Stimulated activated CD4-positive, alpha-beta T cell treated with anti-CD3 and anti-CD28 coated beads, Interleukin-15, amount 100 ng/mL, for 1 hour (primary cell): ENCODE data around the gene B4GALNT4.
"Not testable (repeated sequence)": the region's sequence is repeated elsewhere in the genome, so short reads cannot be mapped to it uniquely, and the experiment has no call there.

ENCODE experiments used
- DNase-seq, 2 donors: peaks; one replicate each; pipeline ENCODE4 v3.0.0-alpha.2; 2020; ENCODE audit warnings: low read depth in 1 of 2, low spot score in 1 of 2

B4GALNT4 gene

GRCh38 chr11:369336-370018 lies at the start of gene B4GALNT4:
TSS of gene B4GALNT4 (plus strand) at chr11:369499. CDS start at chr11:369804, 305 bp downstream.
- DNase-seq, result peak in 1 of 2 donors; percentile 22

- not testable (repeated sequence) for DNase-seq
Measured at GRCh38 chr11:319888-320273, 49.4 kb upstream of the B4GALNT4 start.

GRCh38 chr11:324156-324555 lies 45.1 kb upstream of the B4GALNT4 start:
- no peak for DNase-seq

- DNase-seq, result not testable (repeated sequence)
Measured at GRCh38 chr11:324593-325517, 44.4 kb upstream of the B4GALNT4 start.

- no peak for DNase-seq
Measured at GRCh38 chr11:325796-326591, 43.3 kb upstream of the B4GALNT4 start.

- no peak for DNase-seq
Measured at GRCh38 chr11:326592-326841, 42.8 kb upstream of the B4GALNT4 start.

GRCh38 chr11:326842-327580 lies 42.3 kb upstream of the B4GALNT4 start:
- no peak for DNase-seq

GRCh38 chr11:327581-327923 lies 41.7 kb upstream of the B4GALNT4 start:
- DNase-seq, result no peak

GRCh38 chr11:328012-328411 lies 41.3 kb upstream of the B4GALNT4 start:
- no peak for DNase-seq

- DNase-seq, result not testable (repeated sequence)
Measured at GRCh38 chr11:328516-329100, 40.7 kb upstream of the B4GALNT4 start.

- DNase-seq, result no peak
Measured at GRCh38 chr11:329886-330253, 39.4 kb upstream of the B4GALNT4 start.

- DNase-seq, result no peak
Measured at GRCh38 chr11:330307-330693, 39.0 kb upstream of the B4GALNT4 start.

GRCh38 chr11:330694-331357 lies 38.5 kb upstream of the B4GALNT4 start:
- no peak for DNase-seq

GRCh38 chr11:331358-332060 lies 37.8 kb upstream of the B4GALNT4 start:
- no peak for DNase-seq

- no peak for DNase-seq
Measured at GRCh38 chr11:332651-333480, 36.4 kb upstream of the B4GALNT4 start.

- DNase-seq, result not testable (repeated sequence)
Measured at GRCh38 chr11:333616-334263, 35.6 kb upstream of the B4GALNT4 start.

GRCh38 chr11:334264-334994 lies 34.9 kb upstream of the B4GALNT4 start:
- no peak for DNase-seq
